Skin epidermis (tissue), 12 donors: ENCODE results near the gene ZNF831.
A peak's percentile ranks its signal among the peaks of the same experiment; 100 is the strongest.

Source experiments
- H3K27ac ChIP-seq, 21 experiments: fragments of 200-600 bp; sonication (generic) in 11 of 21; one replicate each; pipeline ENCODE4 v1.5.0; 2020; ENCODE audit warnings: mild to moderate bottlenecking in 3 of 21, inconsistent platforms in 2 of 21, moderate library complexity in 2 of 21
- H3K4me3 ChIP-seq, 7 experiments: fragments of 200-600 bp; sonication (generic) in 2 of 7; one replicate each; pipeline ENCODE4 v1.5.0; 2020; ENCODE audit warnings: inconsistent platforms in 2 of 7, mild to moderate bottlenecking in 2 of 7, moderate library complexity in 1 of 7

ZNF831 gene

DNA sequence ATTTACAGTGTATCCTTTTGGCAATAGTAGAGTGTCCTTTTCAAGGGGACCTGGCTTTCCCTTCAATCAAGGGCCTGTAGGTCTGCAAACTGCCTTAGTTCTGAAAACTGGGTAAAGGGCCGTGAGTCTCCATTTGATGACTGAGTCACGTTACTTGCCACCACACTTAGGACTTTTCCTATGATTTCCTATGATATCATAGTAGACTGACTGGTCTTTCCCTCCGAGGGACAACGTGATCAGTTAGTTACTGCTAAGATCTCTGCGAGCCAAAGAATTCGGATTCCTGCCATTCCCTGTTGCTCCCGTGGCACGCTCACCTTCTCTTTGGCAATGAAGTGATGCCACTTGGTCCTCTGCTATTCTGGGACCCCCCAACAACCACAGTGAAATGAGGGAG, 8.4 kb downstream of the ZNF831 start:
- H3K27ac ChIP-seq = no peak overlapping the region

DNA sequence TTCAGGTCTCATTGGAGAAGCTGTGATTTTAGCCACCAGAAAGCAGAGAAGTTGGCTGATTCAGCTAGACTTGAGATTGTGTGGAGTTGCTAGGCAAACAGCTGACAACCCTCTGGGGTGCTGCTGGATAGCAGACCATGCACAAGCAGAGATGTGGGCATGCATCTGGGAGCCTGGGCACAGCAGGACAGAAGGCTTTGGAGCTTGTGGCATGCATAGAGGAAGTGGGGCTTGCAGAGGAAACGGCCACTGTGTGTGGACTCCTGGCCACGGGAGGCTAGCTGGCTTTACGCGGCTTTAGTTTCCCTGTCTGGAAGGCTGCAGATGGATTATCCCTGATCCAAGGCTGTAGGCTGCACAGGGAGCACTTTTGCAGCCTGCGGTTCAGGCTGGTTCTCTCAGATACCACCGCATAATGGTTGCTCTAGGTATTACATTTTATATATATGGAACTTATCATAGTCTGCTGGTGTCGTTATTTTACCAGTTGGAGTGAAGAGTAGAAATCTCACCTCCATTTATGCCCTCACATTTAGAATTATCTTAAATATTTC, 10.4 kb downstream of the ZNF831 start:
- H3K27ac ChIP-seq = no peak overlapping the region
- no peak overlapping the region for H3K4me3 ChIP-seq

More for the DNA sequence above, 8.4 kb downstream of the ZNF831 start:
- H3K4me3 ChIP-seq = no peak overlapping the region

DNA sequence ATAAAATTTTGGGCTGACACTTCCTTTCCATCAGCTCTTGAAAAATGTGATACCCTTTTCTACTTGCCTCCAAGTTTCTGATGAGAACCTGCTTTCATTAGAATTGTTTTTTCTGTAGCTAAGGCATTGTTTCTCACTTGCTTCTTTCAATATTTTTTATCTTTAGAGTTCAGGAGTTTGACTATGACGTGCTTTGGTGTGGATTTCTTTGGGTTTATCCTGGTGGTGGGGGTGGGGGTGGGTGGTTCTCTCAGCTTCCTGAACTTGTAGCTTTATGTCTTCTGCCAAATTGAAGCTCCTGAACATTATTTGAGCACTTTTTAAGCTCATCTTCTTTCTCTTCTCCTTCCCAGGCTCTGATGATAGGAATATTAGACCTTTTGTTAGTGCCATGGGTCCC, 11.4 kb downstream of the ZNF831 start:
- no peak overlapping the region for H3K4me3 ChIP-seq
- H3K27ac ChIP-seq = no peak overlapping the region

DNA sequence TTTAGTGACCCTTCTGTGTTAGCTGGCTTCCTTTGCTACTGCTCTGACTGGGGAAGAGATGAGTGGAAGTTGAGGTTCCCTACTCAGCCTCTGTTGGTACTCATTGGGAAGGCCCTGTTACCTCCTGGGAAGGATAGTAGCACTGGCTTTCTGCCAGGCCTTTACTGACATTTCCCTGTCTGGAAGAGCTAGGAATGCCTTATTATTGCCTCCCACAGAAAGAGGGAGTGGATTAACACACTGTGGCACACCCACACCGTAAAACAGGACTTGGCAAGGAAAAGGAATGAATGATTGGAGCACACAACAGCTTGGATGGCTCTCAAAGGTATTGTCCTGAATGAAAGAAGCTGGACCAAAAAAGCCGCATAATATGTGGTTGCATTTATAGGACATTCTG, 12.2 kb downstream of the ZNF831 start:
- Histone ChIP-seq H3K27ac (no peak overlapping the region), H3K4me3 (no peak overlapping the region)

DNA sequence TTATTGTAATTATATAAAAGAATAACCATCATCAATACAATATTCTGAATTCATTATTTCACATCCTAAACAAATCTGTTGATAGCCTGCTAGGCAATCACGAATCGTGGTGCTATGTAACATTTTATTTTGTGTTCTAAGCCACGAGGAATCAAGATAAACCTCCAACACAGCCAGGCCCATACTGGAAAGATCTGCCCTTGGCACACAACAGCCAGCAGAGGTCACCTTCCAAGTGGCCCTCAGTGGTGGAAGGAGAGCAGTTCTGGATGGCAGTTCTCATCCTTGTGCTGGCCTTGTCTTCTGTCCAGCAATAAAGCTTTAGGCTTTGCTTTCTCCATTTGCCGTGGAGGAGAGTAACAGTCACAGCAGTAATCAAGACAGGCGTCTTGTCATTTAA, 13.2 kb downstream of the ZNF831 start:
- no peak overlapping the region for H3K4me3 ChIP-seq
- peak overlapping the region in 1 of 21 experiments; percentile 74 for H3K27ac ChIP-seq

DNA sequence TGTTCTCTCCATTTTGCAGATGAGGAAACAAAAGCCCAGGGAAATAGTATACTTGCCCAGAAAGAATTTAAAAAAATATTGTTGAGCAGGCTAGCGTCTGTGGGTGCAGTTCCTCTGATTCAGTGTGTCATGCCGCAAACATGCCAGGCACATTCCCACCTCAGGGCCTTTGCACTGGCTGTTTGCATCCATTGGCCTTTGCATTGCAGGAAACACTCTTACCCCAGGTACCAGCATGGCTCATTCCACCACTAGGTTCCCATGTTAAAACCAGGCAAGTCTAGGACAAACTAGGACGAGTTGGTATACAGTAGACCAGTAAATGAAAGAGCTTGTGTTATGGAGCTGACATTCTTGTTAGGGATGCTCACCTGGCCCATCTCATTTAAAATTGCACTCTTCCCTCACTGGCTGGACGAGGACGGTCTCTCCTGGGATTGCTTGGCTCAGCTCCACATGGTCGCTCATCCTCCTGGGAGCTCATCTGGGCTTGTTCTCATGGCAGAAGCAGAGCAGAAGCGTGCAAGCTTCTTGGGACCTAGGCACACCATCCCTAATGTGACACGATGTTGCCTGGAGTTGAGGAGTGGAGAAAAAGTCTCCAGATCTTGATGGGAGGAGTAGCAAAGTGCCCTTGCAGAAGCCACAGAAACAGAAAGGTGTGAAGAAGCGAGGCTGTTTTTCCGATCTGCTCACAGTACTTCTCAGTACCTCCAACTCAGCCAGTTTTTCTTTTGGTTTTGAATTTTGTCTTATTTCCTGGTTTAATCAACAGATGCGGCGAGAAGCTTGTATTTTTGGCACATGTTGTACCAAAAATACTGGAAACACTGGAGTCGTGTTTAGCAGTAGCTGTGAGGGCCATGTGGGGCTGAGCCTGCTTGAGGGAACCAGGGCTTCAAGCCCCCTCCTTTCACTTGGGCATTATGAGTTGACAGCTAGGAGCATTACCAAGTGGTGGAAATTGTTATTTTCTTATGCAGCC, 13.9 kb downstream of the ZNF831 start:
- H3K27ac ChIP-seq = peak overlapping the region in 9 of 21 experiments; percentile 2 to 80 (median 59)

DNA sequence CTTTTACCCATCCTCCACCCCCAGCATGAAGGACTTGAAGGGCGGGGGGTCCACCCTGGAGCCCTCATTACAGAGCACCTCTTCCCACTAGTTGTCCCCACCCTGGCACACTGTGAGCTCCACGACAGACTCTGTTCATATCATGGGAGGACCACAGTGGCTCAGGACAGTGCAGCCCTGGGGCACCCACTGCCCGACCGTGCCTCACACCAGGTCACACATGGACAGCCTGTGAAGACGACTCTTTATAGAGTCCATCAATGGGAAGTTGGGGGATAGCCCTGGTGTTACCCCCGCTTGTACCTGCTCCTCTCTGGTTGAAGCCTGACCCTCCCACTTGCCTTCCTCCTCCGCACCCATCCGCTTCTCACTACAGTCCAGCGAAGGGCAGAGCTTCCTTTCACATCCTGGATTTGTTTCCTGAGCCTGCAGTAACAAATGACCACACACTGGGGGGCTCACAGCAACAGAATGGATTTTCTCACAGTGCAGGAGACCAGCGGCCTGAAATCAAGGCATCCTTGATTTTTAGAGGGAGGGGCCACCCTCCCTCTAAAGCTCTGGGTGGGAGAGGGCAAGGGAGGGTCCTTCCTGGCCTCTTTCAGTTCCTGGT, 15.5 kb downstream of the ZNF831 start:
- Histone ChIP-seq H3K4me3 (no peak overlapping the region), H3K27ac (peak overlapping the region in 4 of 21 experiments; percentile 65 to 80 (median 72))

More for the DNA sequence above, 13.9 kb downstream of the ZNF831 start:
- no peak overlapping the region for H3K4me3 ChIP-seq

DNA sequence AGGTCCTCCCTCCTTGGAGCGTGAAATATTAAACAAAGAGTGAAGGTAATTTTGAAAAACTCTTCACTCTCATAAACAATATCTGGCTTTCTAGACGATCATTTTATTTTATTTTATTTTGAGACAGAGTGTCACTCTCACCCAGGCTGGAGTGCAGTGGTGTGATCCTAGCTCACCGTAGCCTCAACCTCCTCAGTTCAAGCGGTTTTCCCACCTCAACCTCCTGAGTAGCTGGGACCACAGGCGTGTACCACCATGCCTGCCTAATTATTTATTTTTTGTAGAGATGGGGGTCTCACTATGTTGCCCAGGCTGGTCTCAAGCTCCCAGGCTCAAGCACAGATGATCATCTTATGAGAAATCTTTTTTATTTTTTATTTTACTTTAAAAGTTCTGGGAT, 16.4 kb downstream of the ZNF831 start:
- Histone ChIP-seq H3K27ac (no peak overlapping the region), H3K4me3 (no peak overlapping the region)

DNA sequence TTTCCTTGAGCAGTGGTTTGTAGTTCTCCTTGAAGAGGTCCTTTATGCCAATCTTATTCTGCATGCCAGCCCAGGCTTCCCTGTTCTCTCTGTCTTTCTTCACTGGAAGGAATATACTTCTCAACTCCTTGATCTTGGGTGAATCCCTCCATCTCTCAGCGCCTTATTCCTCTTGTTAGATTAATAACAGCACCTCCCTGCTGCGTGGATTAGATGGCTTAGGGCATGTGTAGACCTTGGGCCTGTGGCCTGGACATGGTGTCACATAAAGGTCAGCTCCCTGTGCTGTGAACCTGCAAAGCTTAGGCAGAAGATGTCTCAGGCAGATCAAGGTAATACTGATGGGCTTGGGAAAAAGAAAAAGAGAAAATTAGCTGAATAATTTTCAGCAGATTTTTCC, 18.3 kb downstream of the ZNF831 start:
- H3K4me3 ChIP-seq = no peak overlapping the region
- H3K27ac ChIP-seq = peak overlapping the region in 1 of 21 experiments; percentile 14

DNA sequence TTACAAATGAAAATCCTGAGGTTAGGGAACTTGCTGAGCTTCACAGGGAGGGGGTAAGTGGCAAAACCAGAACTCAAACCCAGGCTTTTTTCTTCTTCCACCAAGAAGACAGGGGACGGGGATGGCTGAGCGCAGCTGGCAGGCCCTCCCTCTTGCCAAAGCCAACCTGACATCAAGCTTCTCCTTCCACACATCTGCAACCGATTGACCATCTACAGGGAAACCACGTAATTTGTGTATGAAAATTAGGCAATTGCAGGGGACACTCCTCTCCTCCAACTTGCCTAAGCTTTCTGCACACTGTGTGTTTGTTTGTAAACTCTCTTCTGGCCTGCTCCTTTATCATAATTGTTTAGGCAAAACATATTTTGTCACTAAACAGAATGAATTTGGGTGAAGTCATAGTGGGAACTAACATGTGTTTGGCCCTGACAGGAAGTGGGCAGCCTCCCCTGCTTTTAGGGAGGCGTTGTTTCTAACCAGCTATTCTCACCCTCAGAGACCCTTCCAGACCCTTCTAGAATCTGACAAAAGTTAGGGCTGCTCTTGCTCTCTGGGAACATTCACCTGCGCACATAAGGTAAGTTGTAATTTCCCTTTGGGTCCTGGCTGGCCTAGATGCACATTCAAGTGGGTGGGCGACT, 18.9 kb downstream of the ZNF831 start:
- H3K27ac ChIP-seq = peak overlapping the region in 1 of 21 experiments; percentile 14
- H3K4me3 ChIP-seq = no peak overlapping the region

DNA sequence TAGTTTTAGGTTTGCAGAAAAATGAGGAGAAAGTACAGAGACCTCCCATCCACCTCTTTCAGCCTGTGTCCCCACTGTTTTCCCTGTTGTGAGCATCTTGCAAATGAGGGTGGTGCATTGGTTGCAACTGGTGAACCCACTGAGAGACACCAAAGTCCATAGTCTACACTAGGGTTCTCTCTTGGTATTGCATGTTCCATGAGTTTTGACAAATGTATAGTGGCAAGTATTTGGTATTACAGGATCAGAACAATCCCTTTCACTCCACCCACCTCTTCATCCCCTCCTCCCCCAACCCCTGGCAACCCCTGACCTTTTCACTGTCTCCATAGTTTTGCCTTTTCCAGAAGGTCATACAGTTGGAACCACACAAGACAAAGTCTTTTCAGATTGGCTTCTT, 20.1 kb downstream of the ZNF831 start:
- no peak overlapping the region for H3K4me3 ChIP-seq
- no peak overlapping the region for H3K27ac ChIP-seq

DNA sequence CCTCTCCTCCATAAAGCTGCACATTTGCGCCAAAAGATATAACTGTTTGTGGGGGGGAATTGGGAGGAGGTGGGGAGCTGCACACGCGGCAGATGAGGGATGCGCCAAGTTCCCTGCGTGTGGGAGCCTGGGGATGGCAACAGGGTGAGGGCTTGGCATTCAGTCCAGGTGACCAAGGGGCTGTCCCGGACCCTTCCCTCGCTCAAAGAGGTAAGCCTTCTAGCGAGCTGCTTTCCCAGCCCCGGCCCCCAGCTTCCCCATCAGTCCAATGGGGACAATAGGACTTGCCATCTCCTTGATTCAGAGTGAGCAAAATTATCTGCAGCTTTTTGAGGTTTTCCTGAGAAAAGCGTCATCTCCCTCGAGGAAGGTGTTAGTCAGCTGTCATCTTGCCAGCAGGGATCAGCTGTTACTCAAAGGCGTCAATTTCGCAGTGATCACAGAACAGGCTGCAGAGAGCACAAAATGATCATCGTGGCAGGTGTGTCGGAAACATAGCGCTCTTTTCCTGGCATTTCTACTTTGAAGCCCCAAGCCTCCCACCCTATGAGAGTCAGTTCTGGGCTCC, 21.3 kb downstream of the ZNF831 start:
- Histone ChIP-seq H3K4me3 (no peak overlapping the region), H3K27ac (no peak overlapping the region)

DNA sequence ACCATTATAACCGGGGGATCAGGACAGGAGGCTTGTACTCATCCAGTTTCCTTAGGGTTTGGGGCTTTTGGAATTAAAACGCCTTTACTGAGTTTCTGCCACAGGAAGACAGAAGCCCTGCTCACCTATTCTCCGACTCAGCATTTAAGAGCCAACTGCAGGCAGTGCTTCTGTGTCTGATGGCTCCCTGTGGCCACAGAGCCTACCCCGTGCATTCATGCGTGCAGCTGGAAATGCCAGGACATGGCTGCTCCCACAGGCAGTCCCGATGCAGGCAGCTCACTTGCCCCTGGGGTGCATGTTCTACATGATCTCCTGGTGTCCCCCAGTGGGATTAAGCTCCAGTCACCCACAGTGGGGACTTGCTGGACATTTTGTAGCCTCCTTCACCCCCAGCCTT, 22.2 kb downstream of the ZNF831 start:
- Histone ChIP-seq H3K27ac (no peak overlapping the region), H3K4me3 (no peak overlapping the region)

DNA sequence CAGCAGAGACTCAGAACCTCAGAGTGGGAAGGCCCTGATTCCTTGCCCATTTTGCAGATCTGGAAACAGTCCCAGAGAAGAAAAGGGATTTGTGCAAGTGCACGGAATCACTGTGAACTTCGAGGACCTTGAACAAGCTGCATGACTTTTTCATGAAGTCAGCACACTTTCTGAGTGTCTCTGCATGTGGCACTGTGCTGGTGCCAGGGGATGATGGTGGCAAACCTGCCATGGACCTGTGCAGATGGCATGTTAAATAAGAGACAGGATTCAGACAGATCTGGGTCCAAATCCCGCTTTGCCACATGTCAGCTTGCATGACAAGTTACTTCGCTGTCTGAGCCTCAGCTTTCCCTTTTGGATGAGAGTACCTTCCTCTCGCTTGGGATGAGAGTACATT, 26.8 kb downstream of the ZNF831 start:
- H3K4me3 ChIP-seq = no peak overlapping the region
- no peak overlapping the region for H3K27ac ChIP-seq

DNA sequence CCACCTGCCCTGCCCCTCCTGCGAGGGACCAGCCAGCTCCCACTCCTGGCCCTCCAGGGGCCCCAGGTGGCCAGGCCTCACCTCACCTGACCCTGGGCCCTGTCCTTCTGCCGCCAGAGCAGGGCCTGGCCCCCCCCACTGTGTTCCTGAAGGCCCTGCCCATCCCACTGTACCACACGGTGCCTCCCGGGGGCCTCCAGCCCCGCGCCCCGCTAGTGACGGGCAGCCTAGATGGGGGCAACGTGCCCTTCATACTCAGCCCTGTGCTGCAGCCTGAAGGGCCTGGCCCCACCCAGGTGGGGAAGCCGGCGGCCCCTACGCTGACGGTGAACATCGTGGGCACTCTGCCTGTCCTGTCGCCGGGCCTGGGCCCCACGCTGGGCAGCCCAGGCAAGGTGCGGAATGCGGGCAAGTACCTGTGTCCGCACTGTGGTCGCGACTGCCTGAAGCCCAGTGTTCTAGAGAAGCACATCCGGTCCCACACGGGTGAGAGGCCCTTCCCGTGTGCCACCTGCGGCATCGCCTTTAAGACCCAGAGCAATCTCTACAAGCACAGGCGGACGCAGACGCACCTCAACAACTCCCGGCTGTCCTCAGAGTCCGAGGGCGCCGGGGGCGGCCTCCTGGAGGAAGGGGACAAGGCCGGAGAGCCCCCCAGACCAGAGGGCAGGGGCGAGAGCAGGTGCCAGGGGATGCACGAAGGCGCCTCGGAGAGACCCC, 27.6 kb downstream of the ZNF831 start:
- Histone ChIP-seq H3K4me3 (no peak overlapping the region), H3K27ac (no peak overlapping the region)

DNA sequence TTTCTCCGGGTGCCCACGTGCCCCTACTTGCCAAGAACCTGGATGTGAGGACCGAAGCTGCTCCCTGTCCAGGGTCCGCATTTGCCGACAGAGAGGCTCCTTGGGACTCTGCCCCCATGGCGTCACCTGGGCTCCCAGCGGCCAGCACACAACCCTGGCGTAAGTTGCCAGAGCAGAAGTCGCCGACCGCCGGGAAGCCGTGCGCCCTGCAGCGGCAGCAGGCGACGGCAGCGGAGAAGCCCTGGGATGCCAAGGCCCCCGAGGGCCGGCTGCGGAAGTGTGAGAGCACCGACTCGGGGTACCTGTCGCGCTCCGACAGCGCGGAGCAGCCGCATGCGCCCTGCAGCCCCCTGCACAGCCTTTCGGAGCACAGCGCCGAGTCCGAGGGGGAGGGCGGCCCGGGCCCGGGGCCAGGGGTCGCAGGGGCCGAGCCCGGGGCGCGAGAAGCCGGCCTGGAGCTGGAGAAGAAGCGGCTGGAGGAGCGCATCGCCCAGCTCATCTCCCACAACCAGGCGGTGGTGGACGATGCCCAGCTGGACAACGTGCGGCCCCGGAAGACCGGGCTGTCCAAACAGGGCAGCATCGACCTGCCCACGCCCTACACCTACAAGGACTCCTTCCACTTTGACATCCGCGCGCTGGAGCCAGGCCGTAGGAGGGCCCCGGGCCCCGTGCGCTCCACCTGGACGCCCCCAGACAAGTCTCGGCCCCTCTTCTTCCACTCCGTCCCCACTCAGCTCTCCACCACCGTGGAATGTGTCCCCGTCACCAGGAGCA, 28.3 kb downstream of the ZNF831 start:
- Histone ChIP-seq H3K27ac (no peak overlapping the region), H3K4me3 (no peak overlapping the region)

DNA sequence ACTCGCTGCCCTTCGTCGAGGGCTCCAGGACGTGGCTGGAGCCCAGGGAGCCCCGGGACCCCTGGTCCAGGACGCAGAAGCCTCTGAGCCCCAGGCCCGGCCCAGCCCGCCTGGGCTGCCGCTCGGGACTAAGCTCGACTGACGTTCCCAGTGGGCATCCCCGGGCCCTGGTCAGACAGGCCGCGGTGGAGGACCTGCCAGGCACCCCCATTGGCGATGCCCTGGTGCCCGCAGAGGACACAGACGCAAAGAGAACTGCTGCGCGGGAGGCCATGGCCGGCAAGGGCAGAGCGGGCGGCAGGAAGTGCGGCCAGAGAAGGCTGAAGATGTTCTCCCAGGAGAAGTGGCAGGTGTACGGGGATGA, 28.9 kb downstream of the ZNF831 start:
- Histone ChIP-seq H3K27ac (no peak overlapping the region), H3K4me3 (no peak overlapping the region)

DNA sequence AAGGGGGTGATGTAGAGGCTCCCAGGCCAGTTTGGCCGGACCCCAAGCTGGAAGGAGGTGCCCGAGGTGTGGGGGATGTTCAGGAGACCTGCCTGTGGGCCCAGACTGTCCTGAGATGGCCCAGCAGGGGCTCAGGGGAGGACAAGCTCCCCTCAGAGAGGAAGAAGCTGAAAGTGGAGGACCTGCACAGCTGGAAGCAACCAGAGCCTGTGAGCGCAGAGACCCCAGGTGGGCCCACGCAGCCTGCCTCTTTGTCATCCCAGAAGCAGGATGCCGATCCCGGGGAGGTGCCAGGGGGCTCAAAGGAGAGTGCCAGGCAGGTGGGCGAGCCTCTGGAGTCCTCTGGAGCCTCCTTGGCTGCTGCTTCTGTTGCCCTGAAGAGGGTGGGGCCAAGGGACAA, 29.7 kb downstream of the ZNF831 start:
- no peak overlapping the region for H3K4me3 ChIP-seq
- no peak overlapping the region for H3K27ac ChIP-seq
